GM12875 (cell line): Measurements from ENCODE around the gene EXD3.
A peak's percentile ranks its signal among the peaks of the same experiment; 100 is the strongest.
"Not testable (repeated sequence)": the region's sequence is repeated elsewhere in the genome, so short reads cannot be mapped to it uniquely, and the experiment has no call there.

Experiments used
- H3K4me3 ChIP-seq: one replicate; pipeline ENCODE4 v1.5.1; 2011; ENCODE audit warnings: low read depth, low read length, control low read depth
- TF ChIP-seq, protein P1 (sequence below): IDR thresholded peaks from 2 replicates; pipeline ENCODE4 v1.5.1; 2011; ENCODE audit warnings: low read depth, mild to moderate bottlenecking, control low read depth, inconsistent platforms, low read length, moderate library complexity, borderline replicate concordance; ENCODE audit not compliant: insufficient read depth

The EXD3 gene

GRCh38 chr9:137422604-137423513 is at the start of gene EXD3, which contains the start of gene NOXA1:
Gene EXD3, minus strand, starts transcription at chr9:137423162. Its CDS starts 27,805 bp downstream, at chr9:137395357.
Gene NOXA1, plus strand, starts transcription at chr9:137423393. Its CDS starts 137 bp downstream, at chr9:137423530.
- H3K4me3 ChIP-seq, result peak within 1 kb of the TSS; percentile 82
- TF ChIP-seq, protein P1, sequence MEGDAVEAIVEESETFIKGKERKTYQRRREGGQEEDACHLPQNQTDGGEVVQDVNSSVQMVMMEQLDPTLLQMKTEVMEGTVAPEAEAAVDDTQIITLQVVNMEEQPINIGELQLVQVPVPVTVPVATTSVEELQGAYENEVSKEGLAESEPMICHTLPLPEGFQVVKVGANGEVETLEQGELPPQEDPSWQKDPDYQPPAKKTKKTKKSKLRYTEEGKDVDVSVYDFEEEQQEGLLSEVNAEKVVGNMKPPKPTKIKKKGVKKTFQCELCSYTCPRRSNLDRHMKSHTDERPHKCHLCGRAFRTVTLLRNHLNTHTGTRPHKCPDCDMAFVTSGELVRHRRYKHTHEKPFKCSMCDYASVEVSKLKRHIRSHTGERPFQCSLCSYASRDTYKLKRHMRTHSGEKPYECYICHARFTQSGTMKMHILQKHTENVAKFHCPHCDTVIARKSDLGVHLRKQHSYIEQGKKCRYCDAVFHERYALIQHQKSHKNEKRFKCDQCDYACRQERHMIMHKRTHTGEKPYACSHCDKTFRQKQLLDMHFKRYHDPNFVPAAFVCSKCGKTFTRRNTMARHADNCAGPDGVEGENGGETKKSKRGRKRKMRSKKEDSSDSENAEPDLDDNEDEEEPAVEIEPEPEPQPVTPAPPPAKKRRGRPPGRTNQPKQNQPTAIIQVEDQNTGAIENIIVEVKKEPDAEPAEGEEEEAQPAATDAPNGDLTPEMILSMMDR, result peak; percentile 93

GRCh38 chr9:137470785-137471184 is 47.8 kb upstream of the EXD3 start:
- no peak overlapping the region for H3K4me3 ChIP-seq
- TF ChIP-seq, protein P1, result no peak

DNA sequence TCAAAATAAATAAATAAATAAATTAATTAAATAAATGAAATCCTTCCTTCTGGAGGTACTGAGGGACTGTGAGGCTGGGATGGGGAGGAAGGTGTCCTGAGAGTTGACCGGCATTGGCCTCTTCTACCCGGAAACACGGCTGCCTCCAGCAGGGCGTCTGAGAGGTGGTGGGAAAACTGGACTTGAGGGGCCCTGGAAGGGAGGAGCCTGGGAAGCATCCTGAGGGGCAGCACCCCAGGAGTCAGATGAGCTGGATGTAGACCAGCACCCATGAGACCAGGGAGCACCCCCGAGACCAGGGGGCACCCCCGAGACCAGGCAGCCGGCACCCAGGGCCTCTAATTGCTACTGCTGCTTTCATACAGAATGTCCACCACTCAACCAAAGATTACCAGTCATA is 44.9 kb upstream of the EXD3 start:
- H3K4me3 ChIP-seq, result no peak overlapping the region
- TF ChIP-seq, protein P1, result no peak

DNA sequence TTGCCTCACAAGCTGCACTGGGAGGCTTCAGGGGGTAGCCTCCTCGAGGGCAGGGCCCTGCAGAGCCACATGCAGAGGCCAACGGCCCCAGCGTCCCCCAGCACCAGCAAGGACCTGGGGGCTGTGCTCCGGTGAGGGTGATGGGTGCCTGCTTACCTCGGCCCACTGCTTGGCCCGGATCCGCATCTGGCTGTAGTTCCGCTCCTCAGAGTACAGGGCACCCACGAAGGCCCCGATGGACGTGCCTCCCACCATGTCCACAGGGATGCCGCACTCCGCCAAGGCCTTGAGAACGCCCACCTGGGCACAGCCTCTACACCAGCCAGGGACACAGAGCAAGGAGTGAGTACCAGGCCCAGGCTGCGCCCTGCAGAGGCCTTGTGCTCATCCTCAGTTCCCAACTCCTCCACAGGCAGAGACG is 44.2 kb upstream of the EXD3 start:
- TF ChIP-seq, protein P1, result no peak
- H3K4me3 ChIP-seq, result no peak overlapping the region

GRCh38 chr9:137466389-137467085 is 43.6 kb upstream of the EXD3 start:
- H3K4me3 ChIP-seq, result not testable (repeated sequence)

DNA sequence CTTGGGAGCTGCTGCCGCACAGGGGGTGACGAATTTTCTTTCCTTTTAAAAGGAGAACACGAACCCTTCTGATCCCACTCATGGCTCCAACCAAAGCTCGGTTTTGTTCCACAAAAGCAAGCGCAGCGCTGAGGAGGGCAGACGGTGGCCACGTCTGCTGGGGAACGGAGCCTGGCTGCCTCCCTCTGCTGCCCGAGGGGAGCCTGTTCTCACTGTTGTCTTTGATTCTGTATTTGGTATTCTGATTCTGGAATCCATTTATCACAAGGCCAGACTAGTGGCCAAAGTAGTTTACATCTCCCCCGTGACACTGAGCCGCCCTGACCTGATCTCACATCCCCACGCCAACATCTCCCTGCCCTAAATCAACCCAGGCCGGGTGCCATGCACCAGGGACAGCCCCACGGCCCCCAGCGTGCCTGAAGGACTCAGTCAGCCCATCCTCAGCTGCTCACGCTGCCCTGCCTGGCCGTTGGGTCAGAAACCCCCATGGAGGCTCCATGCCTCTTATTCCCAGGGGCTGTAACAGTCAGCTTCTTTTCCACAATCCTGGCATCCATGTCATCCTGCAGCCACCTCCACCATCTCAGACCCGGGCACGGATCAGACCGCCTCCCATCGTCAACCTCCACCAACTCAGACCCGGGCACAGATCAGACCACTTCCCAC is 42.9 kb upstream of the EXD3 start:
- H3K4me3 ChIP-seq, result no peak overlapping the region
- TF ChIP-seq, protein P1, result no peak
